OCI-LY3 (cell line): ENCODE data around the gene NRXN3.

Experiments
- EZH2phosphoT487 ChIP-seq: fragments of 200-600 bp; shearing (Covaris generic); IDR thresholded peaks from 2 replicates; pipeline ENCODE4 v1.6.1; 2018; ENCODE audit warnings: antibody characterized with exemption, mixed run types, low read depth
- TF ChIP-seq, protein P1 (sequence below): fragments of 200-600, 300-600 bp; sonication (generic); IDR thresholded peaks from 2 replicates; pipeline ENCODE4 v1.5.1; 2014; ENCODE audit warnings: antibody characterized with exemption, low read length, low read depth

DNA sequence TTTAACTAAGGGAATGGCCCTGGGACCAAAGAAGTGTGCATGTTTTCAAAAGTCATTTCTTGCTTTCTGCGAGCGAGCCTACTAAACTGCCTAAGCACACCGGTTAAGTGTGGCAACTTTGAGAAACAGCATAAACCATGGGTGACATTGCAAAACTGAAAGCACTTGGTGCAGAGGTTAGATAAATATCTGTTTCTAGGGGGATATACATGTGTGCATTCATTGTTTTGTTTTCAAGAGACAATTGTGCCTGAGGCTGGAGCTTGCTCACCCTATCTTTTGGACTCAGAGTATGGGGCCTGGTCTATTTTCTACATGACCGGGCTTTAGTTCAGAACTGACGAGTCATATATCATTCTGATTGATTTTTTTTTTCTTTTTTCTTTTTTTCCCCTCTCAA lies 923.4 kb downstream of the NRXN3 start:
- TF ChIP-seq, protein P1, sequence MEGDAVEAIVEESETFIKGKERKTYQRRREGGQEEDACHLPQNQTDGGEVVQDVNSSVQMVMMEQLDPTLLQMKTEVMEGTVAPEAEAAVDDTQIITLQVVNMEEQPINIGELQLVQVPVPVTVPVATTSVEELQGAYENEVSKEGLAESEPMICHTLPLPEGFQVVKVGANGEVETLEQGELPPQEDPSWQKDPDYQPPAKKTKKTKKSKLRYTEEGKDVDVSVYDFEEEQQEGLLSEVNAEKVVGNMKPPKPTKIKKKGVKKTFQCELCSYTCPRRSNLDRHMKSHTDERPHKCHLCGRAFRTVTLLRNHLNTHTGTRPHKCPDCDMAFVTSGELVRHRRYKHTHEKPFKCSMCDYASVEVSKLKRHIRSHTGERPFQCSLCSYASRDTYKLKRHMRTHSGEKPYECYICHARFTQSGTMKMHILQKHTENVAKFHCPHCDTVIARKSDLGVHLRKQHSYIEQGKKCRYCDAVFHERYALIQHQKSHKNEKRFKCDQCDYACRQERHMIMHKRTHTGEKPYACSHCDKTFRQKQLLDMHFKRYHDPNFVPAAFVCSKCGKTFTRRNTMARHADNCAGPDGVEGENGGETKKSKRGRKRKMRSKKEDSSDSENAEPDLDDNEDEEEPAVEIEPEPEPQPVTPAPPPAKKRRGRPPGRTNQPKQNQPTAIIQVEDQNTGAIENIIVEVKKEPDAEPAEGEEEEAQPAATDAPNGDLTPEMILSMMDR: no peak
- no peak for TF ChIP-seq EZH2phosphoT487
